HepG2 (cell line): ENCODE measurements around the gene SLC22A23. TPM values are rescaled to one million over a fixed set of nuclear protein-coding genes. Genes with fewer than 3 reads are reported as not detected.
A peak's percentile ranks its signal among the peaks of the same experiment; 100 is the strongest.

Experiments used
- CHD2 ChIP-seq: IDR thresholded peaks from 2 replicates; pipeline ENCODE4 v1.6.1; 2011; ENCODE audit warnings: low read depth, low read length, improper control_type of control experiment
- DNMT1 ChIP-seq: sonication (generic); formaldehyde crosslinking; IDR thresholded peaks from 2 replicates; pipeline ENCODE4 v1.5.1; 2020; ENCODE audit warnings: mild to moderate bottlenecking, missing genetic modification reagents
- FOXO1 ChIP-seq: sonication (generic); formaldehyde crosslinking; IDR thresholded peaks from 2 replicates; pipeline ENCODE4 v1.4.0; 2020; ENCODE audit warnings: missing genetic modification reagents
- HDAC2 ChIP-seq: sonication (generic); formaldehyde crosslinking; IDR thresholded peaks from 2 replicates; pipeline ENCODE4 v1.4.0; 2020; ENCODE audit warnings: missing genetic modification reagents
- HOXA9 ChIP-seq: sonication (generic); formaldehyde crosslinking; IDR thresholded peaks from 2 replicates; pipeline ENCODE4 v1.8.1; 2022; ENCODE audit warnings: missing genetic modification reagents, mild to moderate bottlenecking, moderate library complexity, borderline replicate concordance
- KDM5B ChIP-seq: sonication (generic); formaldehyde crosslinking; IDR thresholded peaks from 2 replicates; pipeline ENCODE4 v1.4.0; 2020; ENCODE audit warnings: missing genetic modification reagents, mild to moderate bottlenecking, borderline replicate concordance
- KLF12 ChIP-seq: sonication (generic); formaldehyde crosslinking; IDR thresholded peaks from 2 replicates; pipeline ENCODE4 v1.4.0; 2020; ENCODE audit warnings: missing genetic modification reagents, borderline replicate concordance
- MYPOP ChIP-seq: sonication (generic); formaldehyde crosslinking; IDR thresholded peaks from 2 replicates; pipeline ENCODE4 v1.8.1; 2023; ENCODE audit warnings: mild to moderate bottlenecking, moderate library complexity, missing genetic modification reagents
- NFKB2 ChIP-seq: sonication (generic); formaldehyde crosslinking; IDR thresholded peaks from 2 replicates; pipeline ENCODE4 v1.4.0; 2020; ENCODE audit warnings: missing genetic modification reagents, borderline replicate concordance
- PHF21A ChIP-seq: sonication (generic); formaldehyde crosslinking; IDR thresholded peaks from 2 replicates; pipeline ENCODE4 v1.5.0; 2020; ENCODE audit warnings: mild to moderate bottlenecking, missing genetic modification reagents
- PTBP1 ChIP-seq: fragments of 200-400 bp; formaldehyde crosslinking; IDR thresholded peaks from 2 replicates; pipeline ENCODE4 v1.6.1; 2018; ENCODE audit warnings: low read length, low read depth; ENCODE audit not compliant: poor library complexity, severe bottlenecking
- RARG ChIP-seq: sonication (generic); formaldehyde crosslinking; IDR thresholded peaks from 2 replicates; pipeline ENCODE4 v1.4.0; 2020; ENCODE audit warnings: low read depth, mild to moderate bottlenecking, missing genetic modification reagents
- RXRB ChIP-seq: IDR thresholded peaks from 2 replicates; pipeline ENCODE4 v1.6.1; 2016; ENCODE audit warnings: borderline replicate concordance, missing genetic modification reagents, missing compliant biosample characterization
- TAF15 ChIP-seq: fragments of 200-400 bp; formaldehyde crosslinking; IDR thresholded peaks from one replicate; pipeline ENCODE4 v1.6.1; 2018; ENCODE audit warnings: mild to moderate bottlenecking, low read depth, low read length; ENCODE audit not compliant: poor library complexity, severe bottlenecking
- TARDBP ChIP-seq: sonication (generic); formaldehyde crosslinking; IDR thresholded peaks from 2 replicates; pipeline ENCODE4 v1.8.0; 2022; ENCODE audit warnings: mild to moderate bottlenecking, missing genetic modification reagents
- TBX3 ChIP-seq: fragments of 450-650 bp; IDR thresholded peaks from 2 replicates; pipeline ENCODE4 v1.6.1; 2017; ENCODE audit warnings: antibody characterized with exemption, mild to moderate bottlenecking, inconsistent platforms, borderline replicate concordance
- ZBTB43 ChIP-seq: sonication (generic); formaldehyde crosslinking; conservative IDR thresholded peaks from 2 replicates; pipeline ENCODE4 v1.4.0; 2020; ENCODE audit warnings: missing genetic modification reagents
- ZFP90 ChIP-seq: sonication (generic); formaldehyde crosslinking; IDR thresholded peaks from 2 replicates; pipeline ENCODE4 v1.8.0; 2022; ENCODE audit warnings: missing genetic modification reagents, mild to moderate bottlenecking, inconsistent platforms, borderline replicate concordance
- ZNF142 ChIP-seq: sonication (generic); formaldehyde crosslinking; IDR thresholded peaks from 2 replicates; pipeline ENCODE4 v1.4.0; 2020; ENCODE audit warnings: missing genetic modification reagents
- ZNF235 ChIP-seq: sonication (generic); formaldehyde crosslinking; IDR thresholded peaks from 2 replicates; pipeline ENCODE4 v1.8.1; 2023; ENCODE audit warnings: mild to moderate bottlenecking, missing genetic modification reagents, borderline replicate concordance
- ZNF3 ChIP-seq: IDR thresholded peaks from 2 replicates; pipeline ENCODE4 v1.7.0; 2017; ENCODE audit warnings: inconsistent platforms
- polyA plus RNA-seq, 8 experiments: library from polyadenylated mRNA; depleted of rRNA in 3 of 8; stranded (reverse) in 7 of 8; unstranded in 1 of 8; fragments of >200 nt; fragmentation: Illumina TruSeq in 4 of 8; extraction: Trizol in 4 of 8; gene quantifications; 2 replicates each; pipeline versions ENCODE4 v1.2.1 to v1.2.3, GENCODE V29; 2011 to 2016; ENCODE audit warnings: low read depth in 4 of 8, missing spikeins in 1 of 8, mixed read lengths in 1 of 8; ENCODE audit not compliant: insufficient read depth in 1 of 8
- total RNA-seq, 5 experiments: library from RNA; depleted of rRNA; stranded (reverse); fragments of >200 nt; fragmentation: Illumina TruSeq; extraction: Trizol; gene quantifications; 2 replicates each; pipeline ENCODE4 v1.2.3, GENCODE V29; 2016; ENCODE audit warnings: low read depth in 1 of 5

The SLC22A23 gene
- total and polyA plus RNA-seq, 2 of the 13 experiments (the other 11 are each of a cell fraction or from before 2014, with no cell fraction given) = 11.8 to 17.5 TPM

GRCh38 chr6:3231247-3232016 is 225.4 kb downstream of the SLC22A23 start (continued):
- peak; percentile 66; the same call in 1 of the 2 replicates for TF ChIP-seq CHD2
- TF ChIP-seq HDAC2 = peak; percentile 76; the same call in 1 of the 2 replicates
- no peak for TF ChIP-seq RARG
- peak; percentile 63; the same call in 1 of the 2 replicates for TF ChIP-seq KDM5B (CRISPR knock-in tag)
- no peak for TF ChIP-seq ZFP90 (CRISPR knock-in tag)
- TF ChIP-seq NFKB2 (CRISPR knock-in tag) = peak; percentile 73; the same call in 1 of the 2 replicates
- TF ChIP-seq MYPOP (CRISPR knock-in tag) = peak; percentile 85
- TF ChIP-seq KLF12 = no peak
- no peak for TF ChIP-seq ZNF3 (CRISPR knock-in tag)
- 0 out of 2 replicates have a peak, but pooled peaks have one; percentile 4 for TF ChIP-seq FOXO1 (CRISPR knock-in tag)
- no peak for TF ChIP-seq DNMT1
- TF ChIP-seq ZNF235 (CRISPR knock-in tag) = no peak; the same call in 1 of the 2 replicates
- 0 out of 2 replicates have a peak, but pooled peaks have one; percentile 56 for TF ChIP-seq HOXA9
- no peak for TF ChIP-seq ZBTB43 (CRISPR knock-in tag)
- TF ChIP-seq PHF21A (CRISPR knock-in tag) = peak; percentile 80; the same call in 1 of the 2 replicates
- no peak for TF ChIP-seq PTBP1
- TF ChIP-seq TARDBP (CRISPR knock-in tag) = peak; percentile 56; the same call in 1 of the 2 replicates
- no peak for TF ChIP-seq TAF15
- 0 out of 2 replicates have a peak, but pooled peaks have one; percentile 37 for TF ChIP-seq ZNF142 (CRISPR knock-in tag)
- TF ChIP-seq TBX3 = no peak
- peak; percentile 69 for TF ChIP-seq RXRB
